GM12892 (cell line): ENCODE measurements around the gene PCNX2.

ENCODE experiments used
- DNase-seq: peaks from one replicate; pipeline ENCODE4 v3.0.0; 2011; ENCODE audit not compliant: insufficient read length
- FAIRE-seq: peaks from 2 replicates; lab custom pipeline; 2011; peaks lifted over from hg19 to GRCh38; lab: Jason Lieb, UNC
- POLR2A ChIP-seq: IDR thresholded peaks from 2 replicates; pipeline ENCODE4 v1.6.1; 2011; ENCODE audit warnings: low read depth, low read length, control low read depth
- POLR2AphosphoS5 ChIP-seq: IDR thresholded peaks from 2 replicates; pipeline ENCODE4 v1.6.1; 2011; ENCODE audit warnings: low read depth, low read length, control low read depth
- TAF1 ChIP-seq: IDR thresholded peaks from 2 replicates; pipeline ENCODE4 v1.6.1; 2011; ENCODE audit warnings: low read depth, mild to moderate bottlenecking, control low read depth, low read length, borderline replicate concordance

Gene PCNX2

DNA sequence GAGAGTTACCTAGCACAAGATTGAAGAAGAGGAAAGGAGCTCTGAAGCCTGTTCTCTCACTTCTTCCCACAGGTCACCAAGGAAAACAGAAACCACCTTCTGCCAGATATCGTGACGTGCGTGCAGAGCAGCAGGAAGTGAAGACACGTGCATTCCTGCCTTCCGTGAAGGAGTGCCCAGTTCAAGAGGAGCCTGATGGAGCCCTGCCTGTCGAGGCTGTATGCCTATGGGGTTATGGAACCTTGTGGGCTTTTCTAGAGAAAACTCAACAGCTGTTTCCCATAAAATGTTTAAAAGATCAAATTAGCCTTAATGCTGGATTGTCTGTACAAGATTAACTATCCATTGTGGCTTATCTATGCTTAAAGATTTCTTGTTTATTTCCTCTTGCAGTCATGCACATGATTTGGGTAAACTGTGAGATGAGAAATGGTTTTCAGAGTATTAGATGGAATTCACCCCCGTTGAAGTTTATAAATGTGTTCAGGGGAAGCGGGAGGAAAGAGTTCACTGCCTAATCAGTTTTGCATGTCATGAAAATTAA is 317.4 kb downstream of the PCNX2 start:
- FAIRE-seq (peak; percentile 72), DNase-seq (no peak)

DNA sequence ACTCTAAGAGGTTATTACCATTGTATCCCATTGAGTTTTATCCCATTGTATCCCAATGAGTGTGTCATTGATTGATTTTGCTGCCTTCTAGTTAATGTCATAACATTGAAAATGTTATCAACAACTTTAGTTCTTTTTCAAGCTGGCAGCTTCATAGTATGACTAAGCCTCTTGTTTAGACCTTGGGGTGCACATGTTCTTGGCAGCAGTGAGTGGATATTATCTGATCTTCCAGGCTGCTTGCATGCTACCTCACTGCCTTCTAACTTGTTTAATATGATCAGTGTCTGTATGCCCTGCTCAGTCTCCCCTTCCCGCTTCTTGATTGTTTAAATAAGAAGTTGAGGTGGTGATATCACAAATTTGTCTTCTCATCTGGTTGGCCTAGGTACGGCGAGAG is 320.6 kb downstream of the PCNX2 start:
- DNase-seq (no peak), FAIRE-seq (no peak)
- TF ChIP-seq TAF1 (no peak), POLR2A (no peak), POLR2AphosphoS5 (no peak)

More for the DNA sequence above, 317.4 kb downstream of the PCNX2 start:
- TF ChIP-seq POLR2A (no peak), TAF1 (no peak)

DNA sequence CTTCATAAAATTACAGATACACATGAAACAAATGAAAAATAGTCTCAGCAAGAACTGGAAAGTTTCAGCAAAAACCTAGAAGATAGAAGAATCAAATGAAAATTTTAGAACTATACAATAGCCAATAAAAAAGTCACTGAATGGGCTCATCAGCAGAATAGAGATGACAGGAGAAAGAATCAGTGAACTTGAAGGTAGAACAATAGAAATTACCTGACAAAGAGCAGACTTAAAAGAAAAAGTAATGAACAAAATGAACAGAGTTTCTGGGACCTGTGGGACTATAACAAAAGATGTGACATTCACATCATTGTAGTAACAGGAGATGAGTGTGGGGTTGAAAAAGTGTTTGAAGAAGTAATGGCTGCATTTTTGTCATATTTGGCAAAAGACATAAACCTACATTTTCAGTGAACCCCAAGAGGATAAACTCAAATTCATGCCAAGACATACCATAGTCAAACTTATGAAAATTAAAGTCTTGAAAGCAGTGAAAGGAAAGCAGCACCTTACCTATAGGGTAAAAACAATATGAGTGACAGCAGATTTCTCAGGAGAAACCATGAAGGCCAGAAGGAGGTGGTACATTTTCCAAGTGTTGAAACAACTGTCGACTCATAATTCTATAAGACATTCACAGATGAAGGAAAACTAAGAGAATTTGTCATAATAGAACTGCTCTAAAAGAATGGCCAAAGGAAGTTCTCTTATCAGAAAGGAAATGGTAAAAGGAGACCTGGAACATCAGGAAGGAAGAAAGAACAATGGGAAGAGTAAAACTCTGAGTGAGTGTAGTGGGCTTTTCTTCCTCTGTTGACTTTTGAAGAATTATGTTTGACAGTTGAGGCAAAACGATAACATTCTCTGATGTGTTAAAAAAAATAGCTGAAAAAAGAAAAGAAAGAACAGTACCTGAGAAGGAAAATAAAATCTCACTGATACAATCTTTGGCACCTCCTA is 321.6 kb downstream of the PCNX2 start:
- TF ChIP-seq POLR2A (no peak), POLR2AphosphoS5 (no peak), TAF1 (no peak)
- no peak for FAIRE-seq
- no peak for DNase-seq

DNA sequence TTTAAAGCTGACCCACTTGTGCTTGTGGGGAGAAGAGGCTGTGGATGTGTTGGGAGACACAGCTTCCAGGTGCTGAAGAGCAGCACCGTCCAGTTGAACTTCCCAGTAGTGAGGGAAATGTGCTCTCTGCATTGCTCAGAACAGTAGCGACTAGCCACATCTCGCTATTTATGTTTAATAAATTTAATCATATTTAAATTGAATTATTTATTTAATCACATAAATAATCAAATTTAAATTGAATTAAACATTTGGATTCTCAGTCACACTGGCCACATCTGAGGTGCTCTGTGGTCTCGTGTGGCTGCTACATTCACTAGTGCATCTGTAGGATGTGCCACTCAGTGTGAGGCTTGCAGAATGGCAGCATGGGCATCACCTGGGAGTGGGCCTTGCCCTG is 325.0 kb downstream of the PCNX2 start:
- FAIRE-seq = no peak
- TF ChIP-seq TAF1 (no peak), POLR2AphosphoS5 (no peak)
- no peak for DNase-seq

DNA sequence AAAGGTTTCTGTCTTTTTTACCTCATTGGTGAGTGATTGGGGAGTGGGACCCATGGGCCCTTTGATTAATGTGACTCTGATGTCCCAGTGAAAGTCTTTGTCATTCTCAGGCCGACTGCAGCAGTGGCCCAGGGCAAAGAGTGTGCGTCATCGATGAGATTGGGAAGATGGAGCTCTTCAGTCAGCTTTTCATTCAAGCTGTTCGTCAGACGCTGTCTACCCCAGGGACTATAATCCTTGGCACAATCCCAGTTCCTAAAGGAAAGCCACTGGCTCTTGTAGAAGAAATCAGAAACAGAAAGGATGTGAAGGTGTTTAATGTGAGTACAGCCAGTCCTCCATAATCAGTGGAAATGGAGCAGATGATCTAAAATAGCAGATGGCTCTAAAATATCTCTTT is 325.7 kb downstream of the PCNX2 start:
- FAIRE-seq = no peak

DNA sequence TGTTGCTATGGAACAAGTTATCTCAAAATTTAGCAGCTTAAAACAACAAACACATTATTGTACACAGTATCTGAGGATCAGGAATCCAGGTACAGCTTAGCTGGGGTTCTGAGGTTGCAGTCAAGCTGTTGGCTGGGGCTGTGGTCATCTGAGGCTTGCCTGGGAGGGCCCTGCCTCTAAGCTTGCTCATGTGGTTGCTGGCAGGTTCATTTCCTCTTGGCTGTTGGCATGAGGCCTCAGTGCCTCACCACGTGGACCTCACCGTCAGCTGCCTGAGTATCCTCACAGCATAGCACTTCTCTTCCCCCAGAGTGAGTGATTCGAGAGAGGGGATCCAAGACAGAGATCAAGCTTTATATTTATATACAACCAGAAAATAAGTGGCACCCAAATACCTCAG is 326.6 kb downstream of the PCNX2 start:
- FAIRE-seq (no peak), DNase-seq (no peak)
- TF ChIP-seq POLR2A = no peak
- TF ChIP-seq POLR2AphosphoS5 = no peak
- TF ChIP-seq TAF1 = no peak

More for the DNA sequence above, 325.7 kb downstream of the PCNX2 start:
- DNase-seq = no peak
- TF ChIP-seq POLR2A (no peak), POLR2AphosphoS5 (no peak), TAF1 (no peak)

DNA sequence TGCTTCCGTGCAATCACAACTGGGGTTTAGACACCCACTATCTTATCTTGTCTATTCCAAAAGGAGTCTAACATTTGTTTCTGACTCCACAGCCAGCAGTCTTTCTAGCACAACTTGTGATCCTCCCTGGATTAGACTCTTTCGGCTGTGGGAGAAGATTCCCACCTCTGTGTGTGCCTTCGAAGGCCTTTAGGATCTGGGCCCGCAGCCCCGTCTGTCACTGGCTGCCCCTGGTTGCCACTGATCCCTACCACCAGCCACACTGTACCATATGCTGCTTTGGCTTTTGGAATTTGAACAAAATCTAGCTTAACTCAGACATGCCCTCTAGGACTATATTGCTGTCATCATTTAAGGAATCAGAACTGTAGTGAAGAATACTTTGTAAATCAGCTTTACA is 327.1 kb downstream of the PCNX2 start:
- DNase-seq (no peak), FAIRE-seq (no peak)
- TF ChIP-seq POLR2A (no peak), TAF1 (no peak), POLR2AphosphoS5 (no peak)

DNA sequence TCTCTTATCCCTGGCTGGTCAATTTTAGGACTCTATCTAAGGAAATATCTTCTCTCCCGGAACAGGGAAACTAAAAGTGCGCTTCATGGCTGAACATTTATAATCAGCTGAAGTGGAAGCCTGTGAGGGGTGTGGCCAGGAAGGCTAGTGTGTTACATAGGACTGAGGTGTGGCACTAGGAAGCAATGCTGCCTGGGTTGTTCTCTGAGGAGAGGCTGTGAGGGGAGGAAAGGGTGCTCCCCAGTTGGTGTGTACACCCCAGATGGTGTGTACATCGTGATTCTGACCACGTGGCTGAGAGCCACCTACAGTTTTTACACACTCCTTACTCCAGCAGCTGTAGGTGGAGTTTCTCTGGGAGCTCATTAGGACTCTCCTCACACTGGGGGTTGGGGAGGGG is 328.9 kb downstream of the PCNX2 start:
- TF ChIP-seq POLR2A = no peak
- TF ChIP-seq TAF1 = no peak
- no peak for TF ChIP-seq POLR2AphosphoS5
- no peak for FAIRE-seq
- DNase-seq = no peak

DNA sequence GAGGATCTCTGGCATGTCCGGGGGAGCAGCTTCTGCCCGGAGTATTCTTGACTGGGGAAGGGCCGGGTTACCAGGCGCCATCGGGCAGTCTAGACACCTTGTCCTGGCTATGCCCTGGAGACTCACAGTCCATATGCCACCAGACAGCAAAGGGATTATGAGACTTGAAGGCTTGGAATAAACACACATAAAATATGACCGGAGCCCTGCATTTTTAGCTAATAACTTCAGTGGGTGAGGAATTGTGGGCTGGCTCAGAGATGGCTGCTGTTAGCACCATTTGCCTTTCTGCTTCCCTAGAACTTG is 329.7 kb downstream of the PCNX2 start:
- no peak for DNase-seq
- no peak for FAIRE-seq
- TF ChIP-seq POLR2AphosphoS5 = no peak
- no peak for TF ChIP-seq POLR2A
- no peak for TF ChIP-seq TAF1

DNA sequence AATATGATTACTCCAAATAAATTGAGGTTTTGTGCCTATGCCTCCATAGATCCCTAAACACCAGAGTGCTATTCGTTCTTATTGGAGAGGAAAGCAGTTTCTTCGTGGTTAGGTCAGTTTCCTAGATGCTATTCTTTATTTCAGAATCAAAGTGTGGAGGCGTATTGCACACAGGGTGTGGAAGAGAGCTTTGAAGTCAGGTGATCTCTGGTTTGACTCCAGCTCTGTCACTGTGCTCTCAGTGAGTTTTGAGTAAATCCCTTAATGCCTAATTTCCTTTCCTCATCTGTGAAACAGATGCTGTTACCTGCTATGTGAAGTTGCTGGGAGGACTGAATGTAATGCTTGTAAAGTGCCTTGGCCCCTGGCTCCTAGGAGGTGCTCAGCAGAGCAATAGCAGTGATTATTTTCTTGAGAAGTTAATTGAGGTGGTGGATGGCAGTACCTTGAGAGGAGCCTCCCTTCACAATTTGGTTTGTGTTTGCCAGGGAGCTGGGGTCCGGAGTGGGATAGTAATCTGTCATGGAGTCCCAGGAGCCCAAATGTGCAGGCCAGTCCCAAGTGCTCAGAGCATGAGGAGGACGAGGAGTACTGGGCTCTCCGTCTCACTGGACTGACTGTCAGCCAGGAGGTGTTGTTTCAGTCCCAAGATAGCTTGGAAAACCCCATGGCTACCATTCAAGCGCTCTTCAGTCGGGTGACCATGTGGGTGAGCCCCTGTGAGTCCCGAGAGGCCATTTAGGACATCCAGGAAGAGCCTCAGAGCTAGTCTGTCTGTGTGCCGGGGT is 330.2 kb downstream of the PCNX2 start:
- no peak for DNase-seq
- TF ChIP-seq POLR2AphosphoS5 (no peak), POLR2A (no peak; the same call in 1 of the 2 replicates), TAF1 (no peak)
- peak; percentile 78 for FAIRE-seq

DNA sequence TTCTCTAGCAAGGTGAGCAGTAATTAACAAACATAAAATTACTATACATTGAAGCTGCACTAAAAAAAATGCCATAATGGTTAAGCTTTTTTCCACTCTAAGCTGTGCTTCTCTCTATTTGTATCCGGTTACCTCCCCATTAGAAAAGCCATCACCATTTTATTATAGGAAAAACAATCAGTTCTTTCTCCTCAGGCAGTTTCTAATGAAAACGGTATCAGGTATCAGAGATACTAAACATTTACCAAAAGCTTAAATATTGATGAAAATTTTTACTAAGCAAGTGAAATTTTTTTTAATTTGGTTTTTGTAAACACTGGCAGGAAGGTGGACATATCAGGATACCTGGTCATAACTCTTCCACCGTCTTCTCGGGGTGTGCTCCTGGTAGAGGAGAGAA is 330.9 kb downstream of the PCNX2 start:
- FAIRE-seq (no peak), DNase-seq (no peak)
- TF ChIP-seq TAF1 (no peak), POLR2AphosphoS5 (no peak), POLR2A (no peak)
